Heart left ventricle (tissue), 16 donors: ENCODE results near the gene PRPF6. TPM values are rescaled to one million over a fixed set of nuclear protein-coding genes. Genes with fewer than 3 reads are reported as not detected.
A peak's percentile ranks its signal among the peaks of the same experiment; 100 is the strongest.

Experiments used
- ATAC-seq, 4 donors: fragments of 200-7000 bp; cut with Tn5 transposase; one replicate each; pipeline ENCODE4 v1.9.1; 2020 to 2022; ENCODE audit warnings: moderate library complexity in 4 of 4, mild to moderate bottlenecking in 3 of 4, moderate number of reproducible peaks in 1 of 4
- DNase-seq, 5 donors: peaks; one replicate each; pipeline ENCODE4 v3.0.0-alpha.2; 2020
- H3K27ac ChIP-seq, 12 donors: fragments of 200-600 bp; sonication (generic) in 4 of 12; one replicate each; pipeline versions ENCODE4 v1.5.0 to v1.8.0; 2016 to 2022; ENCODE audit warnings: mild to moderate bottlenecking in 2 of 12
- H3K27me3 ChIP-seq, 9 donors: fragments of 200-600 bp; sonication (generic) in 2 of 9; one replicate each; pipeline versions ENCODE4 v1.5.1 to v1.8.0; 2016 to 2022; ENCODE audit warnings: mild to moderate bottlenecking in 3 of 9
- H3K36me3 ChIP-seq, 9 donors: fragments of 200-600 bp; sonication (generic) in 2 of 9; one replicate each; pipeline versions ENCODE4 v1.5.0 to v1.8.0; 2018 to 2022; ENCODE audit warnings: mild to moderate bottlenecking in 2 of 9
- H3K4me1 ChIP-seq, 12 donors: fragments of 200-600 bp; sonication (generic) in 4 of 12; one replicate each; pipeline versions ENCODE4 v1.5.0 to v1.8.0; 2016 to 2022; ENCODE audit warnings: mild to moderate bottlenecking in 3 of 12
- H3K4me3 ChIP-seq, 12 donors: fragments of 200-600 bp; sonication (generic) in 4 of 12; one replicate each; pipeline versions ENCODE4 v1.5.0 to v1.8.0; 2017 to 2022; ENCODE audit warnings: mild to moderate bottlenecking in 9 of 12, moderate library complexity in 4 of 12
- H3K9me3 ChIP-seq, 12 donors: fragments of 200-600 bp; sonication (generic) in 4 of 12; one replicate each; pipeline versions ENCODE4 v1.5.0 to v1.8.0; 2016 to 2022; ENCODE audit warnings: mild to moderate bottlenecking in 1 of 12
- CTCF ChIP-seq, 12 donors: fragments of 200-600 bp; sonication (generic) in 4 of 12; IDR thresholded peaks; one replicate each; pipeline versions ENCODE4 v1.5.0 to v1.8.0; 2018 to 2022; ENCODE audit warnings: antibody characterized with exemption in 12 of 12, mild to moderate bottlenecking in 5 of 12
- POLR2A ChIP-seq, 2 donors: fragments of 450-650 bp; IDR thresholded peaks; one replicate each; pipeline ENCODE4 v1.6.1; 2017; ENCODE audit warnings: antibody characterized with exemption in 2 of 2, mild to moderate bottlenecking in 2 of 2, moderate library complexity in 2 of 2
- WGBS, 4 donors: extraction: QIAGEN DNeasy Blood & Tissue Kit in 2 of 4; methylation state at CpG; one replicate each; pipeline versions ENCODE4 v1.1.5 to v1.1.7; 2013 to 2018; 5-methylcytosine and 5-hydroxymethylcytosine counted together
- intact Hi-C, 10 donors: fragments of 100-400 bp; cut with DNase I; formaldehyde crosslinking; loops; one replicate each; pipeline versions ENCODE4 v1.11.1 to v1.14.2; 2022
- polyA plus RNA-seq, 2 donors: library from polyadenylated mRNA; stranded (reverse); fragments of 200-250 nt; gene quantifications; one replicate each; pipeline ENCODE4 v1.2.3, GENCODE V29; 2013
- total RNA-seq, 9 donors: library from RNA; depleted of rRNA in 2 of 9; stranded (reverse); fragments of >200 nt in 2 of 9; fragmentation: NEBNext Ultra II Directional in 3 of 9; extraction: Animal tissue kit (Norgen Biotek cat#: 25700) in 3 of 9; gene quantifications; one replicate each; pipeline versions ENCODE4 v1.1.0 to v1.2.4, GENCODE V29; 2016 to 2023
- donor health status: ischemic (EF 13 %, LVEDD 7.1; RV severe dilation, severe dysfunction).
- donor health status: healthy with polysubstance abuse.
- donor health status: DM: no; HTN: yes; CAD: no.
- donor health status: DM: no; HTN: no; CAD: no.
- donor health status: ischemic (EF 25% LVEDD 6.9; RV normal size, moderate dysfunction).
- donor health status: ischemic (EF 25% LVEDD 5.7; RV mildly dilated, moderate dysfunction).
- donor health status: healthy.
- donor health status: DM: yes; HTN: yes; CAD: no.
- donor health status: ischemic (EF 35%, LVEDD 5.7; RV mildly dilated, moderate dysfunction).
- donor health status: nonischemic (EF 11% LVEDD 7.7; RV severe dilation, severe dysfunction).
- donor health status: DM: yes; HTN: yes; CAD: no.
- donor health status: PGD.
- donor health status: ischemic (EF 29% LVEDD 5.4; RV normal size, mild dysfunction).
- donor health status: nonischemic (EF 23%, LVEDD 6.1; RV moderate dilation, normal function).

The PRPF6 gene
- total and polyA plus RNA-seq, 11 donors = 31.0 to 62.6 (median 47.6) TPM

- TF ChIP-seq CTCF (IDR thresholded peaks at IDR 0.05) (no peak), POLR2A (IDR thresholded peaks at IDR 0.05) (no peak)
- ATAC-seq (no peak), DNase-seq (no peak)
- Histone ChIP-seq H3K4me1 (no peaks in the 10 kb centered on the region), H3K27me3 (no peaks in the 10 kb centered on the region), H3K27ac (no peak overlapping the region), H3K9me3 (no peaks in the 10 kb centered on the region), H3K4me3 (no peak overlapping the region), H3K36me3 (peaks cover 6 to 96% (median 94%) of the 10 kb centered on the region in 9 donors)
- intact Hi-C loops = no loop called here
- WGBS, 4 donors = 96 to 97% (median 97%) methylated on average over 16 to 18 of the region's 18 CpGs
Measured at GRCh38 chr20:64025101-64025825, 44.3 kb downstream of the PRPF6 start.

- Histone ChIP-seq H3K36me3 (peaks cover 6 to 97% (median 94%) of the 10 kb centered on the region in 9 donors), H3K4me3 (no peak overlapping the region), H3K9me3 (no peaks in the 10 kb centered on the region), H3K4me1 (no peaks in the 10 kb centered on the region), H3K27ac (no peak overlapping the region), H3K27me3 (no peaks in the 10 kb centered on the region)
- DNase-seq = no peak
- WGBS, 4 donors = 92 to 98% (median 97%) methylated on average over 17 to 29 of the region's 29 CpGs
- no peak for TF ChIP-seq CTCF (IDR thresholded peaks at IDR 0.05)
- no peak for TF ChIP-seq POLR2A (IDR thresholded peaks at IDR 0.05)
- no peak for ATAC-seq
- intact Hi-C loops = no loop called here
Measured at GRCh38 chr20:64025826-64026412, 45.0 kb downstream of the PRPF6 start.

GRCh38 chr20:64027981-64028685, 47.2 kb downstream of the PRPF6 start:
- no peaks in the 10 kb centered on the region for H3K4me1 ChIP-seq
- DNase-seq = no peak
- TF ChIP-seq POLR2A (IDR thresholded peaks at IDR 0.05) (no peak), CTCF (IDR thresholded peaks at IDR 0.05) (no peak)
- H3K27me3 ChIP-seq = no peaks in the 10 kb centered on the region
- WGBS, 4 donors = 84 to 89% (median 87%) methylated on average over 22 to 24 of the region's 24 CpGs
- intact Hi-C loops = no loop called here
- no peak for ATAC-seq
- no peaks in the 10 kb centered on the region for H3K9me3 ChIP-seq
- peak overlapping the region in 1 of 12 donors; percentile 46 for H3K27ac ChIP-seq
- H3K4me3 ChIP-seq = no peak overlapping the region
- peaks cover 6 to 100% (median 99%) of the 10 kb centered on the region in 9 donors for H3K36me3 ChIP-seq
